OCI-LY1 (cell line): Measurements from ENCODE around the gene CNTNAP2.

Source experiments
- H2AFZ ChIP-seq: fragments of 200-600 bp; sonication (generic), shearing (Covaris generic); 2 replicates; pipeline ENCODE4 v1.6.0; 2014; ENCODE audit warnings: antibody characterized with exemption, mild to moderate bottlenecking, low read length
- H3F3A ChIP-seq: fragments of 200-600 bp; sonication (generic), shearing (Covaris generic); 2 replicates; pipeline ENCODE4 v1.6.0; 2014; ENCODE audit warnings: mild to moderate bottlenecking, antibody characterized with exemption, low read length, moderate library complexity; ENCODE audit not compliant: insufficient read depth
- H3K27ac ChIP-seq: fragments of 200-600 bp; sonication (generic); 2 replicates; pipeline ENCODE4 v1.5.1; 2014; ENCODE audit warnings: low read length, mixed run types, mild to moderate bottlenecking, low read depth; ENCODE audit not compliant: poor library complexity, severe bottlenecking
- H3K27me3 ChIP-seq: fragments of 200-600 bp; sonication (generic); 2 replicates; pipeline ENCODE4 v1.6.0; 2014; ENCODE audit warnings: antibody characterized with exemption, mild to moderate bottlenecking, low read length, moderate library complexity; ENCODE audit not compliant: insufficient read depth
- H3K36me3 ChIP-seq: fragments of 200-600 bp; sonication (generic); 2 replicates; pipeline ENCODE4 v1.6.1; 2014; ENCODE audit warnings: mild to moderate bottlenecking, antibody characterized with exemption, low read length, moderate library complexity, mixed read lengths; ENCODE audit not compliant: insufficient read depth
- H3K4me1 ChIP-seq: fragments of 200-600 bp; sonication (generic); 2 replicates; pipeline ENCODE4 v1.5.1; 2014; ENCODE audit warnings: mild to moderate bottlenecking, low read length, moderate library complexity; ENCODE audit not compliant: insufficient read depth, severe bottlenecking
- H3K4me2 ChIP-seq: fragments of 200-600 bp; sonication (generic), shearing (Covaris generic); 2 replicates; pipeline ENCODE4 v1.6.1; 2014; ENCODE audit warnings: low read length
- H3K4me3 ChIP-seq: fragments of 200-600 bp; sonication (generic); 2 replicates; pipeline ENCODE4 v1.5.1; 2014; ENCODE audit warnings: low read length, low read depth, mild to moderate bottlenecking, mixed read lengths; ENCODE audit not compliant: poor library complexity, severe bottlenecking
- H3K79me2 ChIP-seq: fragments of 200-600 bp; shearing (Covaris generic); 2 replicates; pipeline ENCODE4 v1.6.1; 2016; ENCODE audit warnings: mixed run types, low read length, mixed read lengths; ENCODE audit not compliant: insufficient read depth
- H3K9ac ChIP-seq: fragments of 200-600 bp; sonication (generic), shearing (Covaris generic); 2 replicates; pipeline ENCODE4 v1.6.1; 2014; ENCODE audit warnings: mild to moderate bottlenecking, low read length, mixed read lengths
- H3K9me2 ChIP-seq: fragments of 200-600 bp; sonication (generic), shearing (Covaris generic); 2 replicates; pipeline ENCODE4 v1.6.1; 2014; ENCODE audit warnings: low read depth, mild to moderate bottlenecking, low read length, mixed read lengths
- H3K9me3 ChIP-seq: fragments of 200-600 bp; shearing (Covaris generic); 2 replicates; pipeline ENCODE4 v1.6.1; 2014; ENCODE audit warnings: low read length, mixed read lengths
- H4K20me1 ChIP-seq: fragments of 200-600 bp; sonication (generic), shearing (Covaris generic); 2 replicates; pipeline ENCODE4 v1.6.0; 2016; ENCODE audit warnings: mild to moderate bottlenecking, low read length; ENCODE audit not compliant: insufficient read depth
- CTCF ChIP-seq: fragments of 200-600 bp; sonication (generic), shearing (Covaris generic); IDR thresholded peaks from 2 replicates; pipeline ENCODE4 v1.5.1; 2017; ENCODE audit warnings: mild to moderate bottlenecking, antibody characterized with exemption, low read length, moderate library complexity, mixed read lengths
- EZH2 ChIP-seq: fragments of 200-600 bp; sonication (generic), shearing (Covaris generic); IDR thresholded peaks from 2 replicates; pipeline ENCODE4 v1.8.0; 2017; ENCODE audit warnings: borderline replicate concordance, mixed run types, mild to moderate bottlenecking, antibody characterized with exemption, low read length, moderate library complexity, mixed read lengths

The CNTNAP2 gene

GRCh38 chr7:147997636-147998035 is 1881.0 kb downstream of the CNTNAP2 start:
- H3K9me3 ChIP-seq, result no peaks in the 10 kb centered on the region
- no peaks in the 10 kb centered on the region for H4K20me1 ChIP-seq
- no peak overlapping the region for H3K4me2 ChIP-seq
- H3K4me3 ChIP-seq, result no peak overlapping the region
- H2AFZ ChIP-seq, result no peak overlapping the region
- no peak overlapping the region for H3K9ac ChIP-seq
- H3F3A ChIP-seq, result no peaks in the 10 kb centered on the region
- no peak for TF ChIP-seq EZH2
- TF ChIP-seq CTCF, result no peak
- H3K9me2 ChIP-seq, result no peaks in the 10 kb centered on the region
- H3K79me2 ChIP-seq, result no peaks in the 10 kb centered on the region
- no peaks in the 10 kb centered on the region for H3K36me3 ChIP-seq
- H3K27me3 ChIP-seq, result no peaks in the 10 kb centered on the region
- H3K27ac ChIP-seq, result no peak overlapping the region
- no peaks in the 10 kb centered on the region for H3K4me1 ChIP-seq

GRCh38 chr7:147999962-148000361 is 1883.4 kb downstream of the CNTNAP2 start:
- no peaks in the 10 kb centered on the region for H3K79me2 ChIP-seq

GRCh38 chr7:148011753-148012152 is 1895.2 kb downstream of the CNTNAP2 start:
- H2AFZ ChIP-seq, result no peak overlapping the region
- H3K4me2 ChIP-seq, result no peak overlapping the region
- H3F3A ChIP-seq, result no peaks in the 10 kb centered on the region
- no peaks in the 10 kb centered on the region for H3K79me2 ChIP-seq
- H3K9ac ChIP-seq, result no peak overlapping the region
- H3K27ac ChIP-seq, result no peak overlapping the region
- no peak overlapping the region for H3K4me3 ChIP-seq
- H3K9me2 ChIP-seq, result no peaks in the 10 kb centered on the region
- H4K20me1 ChIP-seq, result no peaks in the 10 kb centered on the region
- H3K27me3 ChIP-seq, result no peaks in the 10 kb centered on the region
- no peaks in the 10 kb centered on the region for H3K36me3 ChIP-seq
- no peaks in the 10 kb centered on the region for H3K9me3 ChIP-seq
- no peaks in the 10 kb centered on the region for H3K4me1 ChIP-seq
- TF ChIP-seq CTCF (no peak), EZH2 (no peak)

More at GRCh38 chr7:147999962-148000361, 1883.4 kb downstream of the CNTNAP2 start:
- no peaks in the 10 kb centered on the region for H3K36me3 ChIP-seq
- H3K9me2 ChIP-seq, result no peaks in the 10 kb centered on the region
- H3K4me2 ChIP-seq, result no peak overlapping the region
- no peak overlapping the region for H3K9ac ChIP-seq
- H3K27me3 ChIP-seq, result no peaks in the 10 kb centered on the region
- H3K27ac ChIP-seq, result no peak overlapping the region
- H3K4me3 ChIP-seq, result no peak overlapping the region
- no peaks in the 10 kb centered on the region for H3F3A ChIP-seq
- no peaks in the 10 kb centered on the region for H3K4me1 ChIP-seq
- H3K9me3 ChIP-seq, result no peaks in the 10 kb centered on the region
- TF ChIP-seq EZH2, result no peak
- no peak for TF ChIP-seq CTCF
- H4K20me1 ChIP-seq, result no peaks in the 10 kb centered on the region
- H2AFZ ChIP-seq, result no peak overlapping the region
